H1 (cell line): ENCODE results near the gene DNAJB1. TPM values are rescaled to one million over a fixed set of nuclear protein-coding genes. Genes with fewer than 3 reads are reported as not detected.
A peak's percentile ranks its signal among the peaks of the same experiment; 100 is the strongest.

ENCODE experiments used
- CTCF ChIA-PET: fragments of 300-600 bp; sonication (Branson Sonifier 250); formaldehyde crosslinking; loops from one replicate; lab custom pipeline; 2021; ENCODE audit not compliant: partially characterized antibody; lab: Charles Lee
- POLR2A ChIA-PET: fragments of 300-600 bp; sonication (Branson Sonifier 250); formaldehyde crosslinking; loops from one replicate; lab custom pipeline; 2021; ENCODE audit warnings: inconsistent platforms; ENCODE audit not compliant: partially characterized antibody; lab: Charles Lee
- DNase-seq, 2 experiments: peaks; one replicate each; pipeline versions ENCODE4 v3.0.0 to v3.0.0-alpha.2; 2010 to 2022; ENCODE audit warnings: low spot score in 2 of 2, low read depth in 1 of 2, mixed read lengths in 1 of 2
- FAIRE-seq: peaks from 2 replicates; lab custom pipeline; 2011; peaks lifted over from hg19 to GRCh38; lab: Jason Lieb, UNC
- H2AFZ ChIP-seq: 2 replicates; pipeline ENCODE4 v1.8.1; 2012; ENCODE audit warnings: low read length, inconsistent platforms
- H2AK5ac ChIP-seq: 2 replicates; pipeline ENCODE4 v1.6.1; 2013; ENCODE audit warnings: low read depth, low read length
- H2BK120ac ChIP-seq: replicated peaks from 2 replicates; pipeline ENCODE3; 2013; ENCODE audit warnings: low read depth, low read length, inconsistent platforms
- H2BK12ac ChIP-seq: 2 replicates; pipeline ENCODE4 v1.6.1; 2013; ENCODE audit warnings: low read depth, low read length
- H2BK15ac ChIP-seq: 2 replicates; pipeline ENCODE4 v1.6.1; 2013; ENCODE audit warnings: low read length
- H2BK20ac ChIP-seq: 2 replicates; pipeline ENCODE4 v1.6.1; 2013; ENCODE audit warnings: low read length
- H2BK5ac ChIP-seq: 2 replicates; pipeline ENCODE4 v1.6.1; 2013; ENCODE audit warnings: low read depth, low read length
- H3K14ac ChIP-seq: 2 replicates; pipeline ENCODE4 v1.6.1; 2013; ENCODE audit warnings: inconsistent platforms; ENCODE audit not compliant: insufficient read length
- H3K18ac ChIP-seq: 2 replicates; pipeline ENCODE4 v1.6.1; 2013; ENCODE audit warnings: low read length; ENCODE audit errors: extremely low read depth
- H3K23ac ChIP-seq: 2 replicates; pipeline ENCODE4 v1.6.1; 2013; ENCODE audit warnings: inconsistent platforms; ENCODE audit not compliant: insufficient read length
- H3K23me2 ChIP-seq: 2 replicates; pipeline ENCODE4 v1.6.1; 2013; ENCODE audit warnings: low read depth, low read length
- H3K27ac ChIP-seq: 2 replicates; pipeline ENCODE4 v1.6.1; 2011; ENCODE audit warnings: low read depth, low read length, inconsistent platforms
- H3K27me3 ChIP-seq, 4 experiments: replicated peaks in 1 of 4; 1 replicate in 1 of 4; 2 replicates in 3 of 4; pipeline versions ENCODE4 v1.6.1 to v1.8.1; 2011 to 2013; ENCODE audit warnings: low read length in 3 of 4, mild to moderate bottlenecking in 3 of 4, inconsistent platforms in 2 of 4, mixed read lengths in 2 of 4, moderate library complexity in 1 of 4; ENCODE audit not compliant: control insufficient read depth in 3 of 4, insufficient read depth in 3 of 4; ENCODE audit errors: extremely low read depth in 1 of 4
- H3K36me3 ChIP-seq, 4 experiments: 2 replicates each; pipeline versions ENCODE4 v1.6.1 to v1.8.1; 2011 to 2013; ENCODE audit warnings: mild to moderate bottlenecking in 4 of 4, low read length in 3 of 4, moderate library complexity in 2 of 4, control low read depth in 1 of 4, inconsistent platforms in 1 of 4; ENCODE audit not compliant: insufficient read depth in 4 of 4, control insufficient read depth in 2 of 4
- H3K4ac ChIP-seq: replicated peaks from 2 replicates; pipeline ENCODE3; 2013; ENCODE audit warnings: low read length, low read depth, mixed read lengths, inconsistent platforms; ENCODE audit not compliant: insufficient read length
- H3K4me1 ChIP-seq, 4 experiments: replicated peaks in 1 of 4; 1 replicate in 1 of 4; 2 replicates in 3 of 4; pipeline versions ENCODE4 v1.6.1 to v1.8.1; 2011 to 2013; ENCODE audit warnings: low read length in 3 of 4, inconsistent platforms in 2 of 4, mixed read lengths in 1 of 4; ENCODE audit not compliant: insufficient read depth in 4 of 4, control insufficient read depth in 3 of 4
- H3K4me2 ChIP-seq, 2 experiments: 2 replicates each; pipeline versions ENCODE4 v1.6.1 to v1.8.1; 2011 to 2013; ENCODE audit warnings: low read depth in 2 of 2, low read length in 2 of 2, control low read depth in 1 of 2, inconsistent platforms in 1 of 2, mild to moderate bottlenecking in 1 of 2; ENCODE audit not compliant: insufficient read depth in 1 of 2
- H3K4me3 ChIP-seq, 4 experiments: fragments of 200-600, 300-600 bp in 1 of 4; sonication (generic), shearing (Covaris generic), sonication (Bioruptor Twin) in 1 of 4; 2 replicates each; pipeline versions ENCODE4 v1.5.1 to v1.8.1; 2011 to 2016; ENCODE audit warnings: low read length in 4 of 4, low read depth in 3 of 4, control low read depth in 2 of 4, inconsistent platforms in 2 of 4, mild to moderate bottlenecking in 2 of 4, mixed read lengths in 1 of 4, moderate library complexity in 1 of 4; ENCODE audit not compliant: insufficient read depth in 2 of 4; ENCODE audit errors: extremely low read depth in 1 of 4
- H3K56ac ChIP-seq: replicated peaks from 2 replicates; pipeline ENCODE3; 2013; ENCODE audit warnings: low read depth, mild to moderate bottlenecking, mixed read lengths, low read length, inconsistent platforms; ENCODE audit not compliant: insufficient read length
- H3K79me1 ChIP-seq: 2 replicates; pipeline ENCODE4 v1.6.1; 2013; ENCODE audit warnings: low read depth, low read length, control low read depth
- H3K79me2 ChIP-seq, 2 experiments: 2 replicates each; pipeline versions ENCODE4 v1.6.1 to v1.8.1; 2012 to 2013; ENCODE audit warnings: low read length in 2 of 2, mild to moderate bottlenecking in 2 of 2, inconsistent platforms in 1 of 2; ENCODE audit not compliant: insufficient read depth in 2 of 2, control insufficient read depth in 1 of 2
- H3K9ac ChIP-seq, 4 experiments: replicated peaks in 1 of 4; 1 replicate in 1 of 4; 2 replicates in 3 of 4; pipeline versions ENCODE4 v1.6.1 to v1.8.1; 2011 to 2013; ENCODE audit warnings: low read depth in 3 of 4, low read length in 3 of 4, control low read depth in 2 of 4, mild to moderate bottlenecking in 2 of 4, moderate library complexity in 2 of 4, inconsistent platforms in 1 of 4; ENCODE audit errors: extremely low read depth in 1 of 4
- H3K9me3 ChIP-seq, 2 experiments: 2 replicates each; pipeline versions ENCODE4 v1.6.1 to v1.8.1; 2012 to 2013; ENCODE audit warnings: mild to moderate bottlenecking in 2 of 2, moderate library complexity in 2 of 2, control low read depth in 1 of 2, inconsistent platforms in 1 of 2, low read depth in 1 of 2, low read length in 1 of 2, mixed read lengths in 1 of 2; ENCODE audit not compliant: insufficient read depth in 2 of 2
- H4K20me1 ChIP-seq, 2 experiments: replicated peaks in 1 of 2; 2 replicates each; pipeline versions ENCODE3 to v1.8.1; 2011 to 2013; ENCODE audit warnings: inconsistent platforms in 2 of 2, low read length in 2 of 2, mild to moderate bottlenecking in 1 of 2; ENCODE audit not compliant: insufficient read depth in 2 of 2, control insufficient read depth in 1 of 2
- H4K5ac ChIP-seq: 2 replicates; pipeline ENCODE4 v1.6.1; 2013; ENCODE audit warnings: low read length, low read depth, mixed read lengths, inconsistent platforms; ENCODE audit not compliant: insufficient read length
- H4K8ac ChIP-seq: 2 replicates; pipeline ENCODE4 v1.8.0; 2013; ENCODE audit warnings: mild to moderate bottlenecking, moderate library complexity, low read length, inconsistent platforms; ENCODE audit not compliant: insufficient read depth; ENCODE audit errors: extremely low read depth
- H4K91ac ChIP-seq: replicated peaks from 2 replicates; pipeline ENCODE3; 2013; ENCODE audit warnings: low read length, mixed read lengths, inconsistent platforms; ENCODE audit not compliant: insufficient read length
- ASH2L ChIP-seq: fragments of 200-600, 300-600 bp; sonication (generic); IDR thresholded peaks from one replicate; pipeline ENCODE4 v1.7.1; 2017; ENCODE audit warnings: low read length
- BRCA1 ChIP-seq: IDR thresholded peaks from 2 replicates; pipeline ENCODE4 v1.6.1; 2012; ENCODE audit warnings: low read depth, low read length, improper control_type of control experiment
- CBX5 ChIP-seq: fragments of 300-800, 300-1000 bp; sonication (generic); IDR thresholded peaks from 2 replicates; pipeline ENCODE4 v1.7.1; 2016; ENCODE audit warnings: antibody characterized with exemption, low read length, low read depth
- CHD2 ChIP-seq: IDR thresholded peaks from 2 replicates; pipeline ENCODE4 v1.6.1; 2012; ENCODE audit warnings: low read length, improper control_type of control experiment
- EGR1 ChIP-seq: IDR thresholded peaks from 2 replicates; pipeline ENCODE4 v1.6.1; 2011; ENCODE audit warnings: low read depth, low read length, borderline replicate concordance
- KDM4A ChIP-seq: IDR thresholded peaks from one replicate; pipeline ENCODE4 v1.7.1; 2012; ENCODE audit warnings: low read depth, mild to moderate bottlenecking, moderate library complexity, low read length, inconsistent platforms; ENCODE audit not compliant: severe bottlenecking
- POLR2A ChIP-seq, 2 experiments: IDR thresholded peaks; 1 replicate in 1 of 2; 2 replicates in 1 of 2; pipeline ENCODE4 v1.6.1; 2011; ENCODE audit warnings: low read depth in 2 of 2, low read length in 2 of 2, mild to moderate bottlenecking in 2 of 2; ENCODE audit errors: control extremely low read depth in 1 of 2
- RFX5 ChIP-seq: IDR thresholded peaks from 2 replicates; pipeline ENCODE4 v1.6.1; 2011; ENCODE audit warnings: low read depth, low read length, improper control_type of control experiment, borderline replicate concordance
- RXRA ChIP-seq: IDR thresholded peaks from 2 replicates; pipeline ENCODE4 v1.6.1; 2011; ENCODE audit warnings: low read depth, mild to moderate bottlenecking, low read length, moderate library complexity; ENCODE audit not compliant: insufficient read depth
- SIRT6 ChIP-seq: IDR thresholded peaks from one replicate; pipeline ENCODE4 v1.7.1; 2012; ENCODE audit warnings: low read length, inconsistent platforms
- SIX5 ChIP-seq: IDR thresholded peaks from 2 replicates; pipeline ENCODE4 v1.6.1; 2011; ENCODE audit warnings: mild to moderate bottlenecking, low read depth, low read length
- TAF1 ChIP-seq: IDR thresholded peaks from 2 replicates; pipeline ENCODE4 v1.6.1; 2011; ENCODE audit warnings: mild to moderate bottlenecking, low read depth, low read length
- TAF7 ChIP-seq: optimal IDR thresholded peaks from 2 replicates; pipeline ENCODE3; 2011; ENCODE audit warnings: low read depth, mild to moderate bottlenecking, inconsistent platforms, low read length, moderate library complexity, borderline replicate concordance
- WGBS, 2 experiments: shearing (Covaris generic) in 1 of 2; methylation state at CpG; one replicate each; pipeline versions ENCODE4 v1.1.6 to v1.1.7; 2013 to 2015; ENCODE audit warnings: low lambda C conversion rate in 2 of 2, mixed read lengths in 2 of 2, inconsistent platforms in 1 of 2, low coverage in 1 of 2, missing lambda C conversion rate in 1 of 2; ENCODE audit not compliant: insufficient replicate concordance in 2 of 2, insufficient coverage in 1 of 2, insufficient read length in 1 of 2; ENCODE audit errors: extremely low coverage in 1 of 2, missing lambda C conversion rate in 1 of 2; 5-methylcytosine and 5-hydroxymethylcytosine counted together
- polyA plus RNA-seq, 7 experiments: library from polyadenylated mRNA; depleted of rRNA in 3 of 7; stranded (reverse) in 5 of 7; unstranded in 2 of 7; fragments of >200 nt in 5 of 7; fragments of 200-250 nt in 2 of 7; gene quantifications; 1 replicate in 5 of 7; 2 replicates in 1 of 7; 4 replicates in 1 of 7; pipeline versions ENCODE4 v1.2.1 to v1.2.3, GENCODE V29; 2011 to 2013; ENCODE audit warnings: missing spikeins in 2 of 7, mixed read lengths in 2 of 7
- total RNA-seq: library from RNA; stranded (reverse); fragmentation: NEBNext Ultra II Directional; extraction: Animal tissue kit (Norgen Biotek cat#: 25700); gene quantifications from 2 replicates; pipeline ENCODE4 v1.2.1, GENCODE V29; 2021
- TF ChIP-seq, protein P1 (sequence below): IDR thresholded peaks from 2 replicates; pipeline ENCODE4 v1.6.1; 2011; ENCODE audit warnings: low read length, improper control_type of control experiment

DNAJB1 gene
- total and polyA plus RNA-seq, 2 of the 8 experiments (the other 6 are each of a cell fraction or from before 2014, with no cell fraction given) = 62.9 to 64.3 TPM

DNA sequence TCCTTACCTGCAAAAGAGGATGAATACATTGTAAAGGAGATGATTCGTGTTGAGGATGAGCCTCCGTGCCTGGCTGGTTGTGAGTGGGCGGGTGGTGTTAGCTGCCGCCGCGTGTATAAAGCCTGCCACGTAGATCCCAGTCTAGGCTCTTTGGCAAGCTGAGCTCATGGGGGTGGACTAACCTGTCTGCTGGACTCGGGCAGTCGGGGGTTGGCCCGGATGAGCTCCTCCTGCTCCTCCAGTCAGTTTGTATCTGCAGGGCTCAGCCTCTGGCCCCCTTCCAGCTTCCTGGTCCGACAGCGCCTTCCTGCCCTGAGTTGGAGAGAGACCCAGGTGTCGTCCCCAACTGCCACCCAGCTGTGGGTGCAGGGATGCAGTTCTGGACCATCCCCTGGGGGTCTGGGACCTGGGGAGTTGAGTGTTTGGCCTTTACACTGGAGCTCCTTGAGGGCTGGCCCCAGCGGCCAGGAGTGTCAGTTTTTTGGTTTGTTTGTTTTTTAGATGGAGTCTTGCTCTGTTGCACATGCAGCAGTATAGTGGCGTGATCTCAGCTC is 32.1 kb upstream of the DNAJB1 start:
- Histone ChIP-seq H3K27me3 (no peaks in the 10 kb centered on the region), H3K36me3 (no peaks in the 10 kb centered on the region), H3K4ac (no peak overlapping the region), H2BK15ac (no peak overlapping the region), H3K23me2 (no peaks in the 10 kb centered on the region), H3K4me2 (no peak overlapping the region), H4K8ac (peak overlapping the region; percentile 39), H2BK20ac (no peak overlapping the region), H2AK5ac (no peak overlapping the region), H2BK12ac (no peak overlapping the region), H4K20me1 (peaks cover 6 to 7% of the 10 kb centered on the region in 2 experiments), H3K23ac (no peak overlapping the region), H3K27ac (peak overlapping the region; percentile 15; the same call in 1 of the 2 replicates), H4K5ac (no peak overlapping the region), H3K14ac (no peak overlapping the region), H3K4me3 (no peak overlapping the region), H2AFZ (no peak overlapping the region), H3K4me1 (peaks cover 0 to 5% (median 2%) of the 10 kb centered on the region in 4 experiments; a peak in 3 of 7 replicates), H4K91ac (no peak overlapping the region), H3K9ac (no peak overlapping the region), H3K9me3 (no peaks in the 10 kb centered on the region), H3K79me1 (peaks cover 11% of the 10 kb centered on the region), H3K79me2 (peaks cover 0 to 11% of the 10 kb centered on the region in 2 experiments; a peak in 1 of 4 replicates), H2BK120ac (no peak overlapping the region), H2BK5ac (no peak overlapping the region), H3K18ac (no peak overlapping the region), H3K56ac (no peak overlapping the region)
- FAIRE-seq (no peak), DNase-seq (no peak)
- 89% methylated on average over 15 of the region's 15 CpGs; no CpG with 5 or more reads in 1 of the 2 experiments for WGBS, 2 experiments
- POLR2A ChIA-PET = interaction anchor here (0.8 to 1.5 kb wide), 3 partner anchors 10 to 39 kb away, joined by 3 to 6 read pairs (median 4); no protein-coding TSS in a partner anchor
- CTCF ChIA-PET = interaction anchor here (0.7 to 2.1 kb wide), 15 partner anchors 12 to 647 kb away, joined by 3 to 10 read pairs (median 3); no protein-coding TSS in a partner anchor
- TF ChIP-seq BRCA1 (no peak), SIRT6 (no peak), RFX5 (no peak), ASH2L (no peak), TAF1 (no peak), TAF7 (no peak), RXRA (no peak), SIX5 (no peak), CHD2 (no peak), POLR2A (IDR thresholded peaks at IDR 0.05; ENCODE audit: control extremely low read depth in 1 of 2, low read depth in 2 of 2, low read length in 2 of 2) (no peak), KDM4A (no peak), CBX5 (no peak), EGR1 (no peak)
- TF ChIP-seq, protein P1, sequence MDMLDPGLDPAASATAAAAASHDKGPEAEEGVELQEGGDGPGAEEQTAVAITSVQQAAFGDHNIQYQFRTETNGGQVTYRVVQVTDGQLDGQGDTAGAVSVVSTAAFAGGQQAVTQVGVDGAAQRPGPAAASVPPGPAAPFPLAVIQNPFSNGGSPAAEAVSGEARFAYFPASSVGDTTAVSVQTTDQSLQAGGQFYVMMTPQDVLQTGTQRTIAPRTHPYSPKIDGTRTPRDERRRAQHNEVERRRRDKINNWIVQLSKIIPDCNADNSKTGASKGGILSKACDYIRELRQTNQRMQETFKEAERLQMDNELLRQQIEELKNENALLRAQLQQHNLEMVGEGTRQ = no peak
